Coronary artery (tissue), 2 donors: ENCODE measurements around the gene RGSL1.

Experiments
- DNase-seq: peaks from one replicate; pipeline ENCODE4 v3.0.0-alpha.2; 2017; ENCODE audit warnings: low spot score
- H3K27ac ChIP-seq, 2 donors: fragments of 200-600 bp; sonication (generic); one replicate each; pipeline ENCODE4 v1.5.1; 2016 to 2019
- H3K4me3 ChIP-seq: fragments of 200-600 bp; sonication (generic); 2 replicates; pipeline ENCODE4 v1.5.1; 2016; ENCODE audit warnings: mild to moderate bottlenecking, moderate library complexity
- TF ChIP-seq, protein P1 (sequence below): fragments of 200-600 bp; sonication (generic); IDR thresholded peaks from one replicate; pipeline ENCODE4 v1.5.1; 2019; ENCODE audit warnings: antibody characterized with exemption

Gene RGSL1

DNA sequence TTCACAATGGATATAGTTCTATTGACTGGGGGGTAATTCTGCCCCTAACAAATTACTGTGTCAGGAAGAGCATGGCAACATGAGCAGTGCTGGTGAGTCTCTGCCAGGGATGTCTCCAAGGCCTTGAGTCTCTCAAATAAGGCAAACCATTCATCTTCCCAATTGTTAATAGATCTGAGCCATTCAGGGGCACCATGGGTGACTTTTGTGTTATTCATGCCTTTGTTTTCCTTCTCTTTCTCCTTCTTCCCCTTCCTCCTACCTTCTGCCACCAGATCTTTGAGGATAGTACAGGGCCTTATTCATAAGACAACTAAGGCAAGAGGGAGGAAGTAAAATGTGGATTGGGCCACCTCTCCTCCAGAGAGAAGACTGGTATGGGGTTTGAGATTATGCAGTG, at the start of gene RGSL1:
TSS of gene RGSL1 (plus strand) at position 60 of the 400 bp plus-strand sequence. CDS start at position 80, 20 bp downstream.
- no peak within 1 kb of the TSS for H3K4me3 ChIP-seq
- TF ChIP-seq, protein P1, sequence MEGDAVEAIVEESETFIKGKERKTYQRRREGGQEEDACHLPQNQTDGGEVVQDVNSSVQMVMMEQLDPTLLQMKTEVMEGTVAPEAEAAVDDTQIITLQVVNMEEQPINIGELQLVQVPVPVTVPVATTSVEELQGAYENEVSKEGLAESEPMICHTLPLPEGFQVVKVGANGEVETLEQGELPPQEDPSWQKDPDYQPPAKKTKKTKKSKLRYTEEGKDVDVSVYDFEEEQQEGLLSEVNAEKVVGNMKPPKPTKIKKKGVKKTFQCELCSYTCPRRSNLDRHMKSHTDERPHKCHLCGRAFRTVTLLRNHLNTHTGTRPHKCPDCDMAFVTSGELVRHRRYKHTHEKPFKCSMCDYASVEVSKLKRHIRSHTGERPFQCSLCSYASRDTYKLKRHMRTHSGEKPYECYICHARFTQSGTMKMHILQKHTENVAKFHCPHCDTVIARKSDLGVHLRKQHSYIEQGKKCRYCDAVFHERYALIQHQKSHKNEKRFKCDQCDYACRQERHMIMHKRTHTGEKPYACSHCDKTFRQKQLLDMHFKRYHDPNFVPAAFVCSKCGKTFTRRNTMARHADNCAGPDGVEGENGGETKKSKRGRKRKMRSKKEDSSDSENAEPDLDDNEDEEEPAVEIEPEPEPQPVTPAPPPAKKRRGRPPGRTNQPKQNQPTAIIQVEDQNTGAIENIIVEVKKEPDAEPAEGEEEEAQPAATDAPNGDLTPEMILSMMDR: no peak
- H3K27ac ChIP-seq: no peak within 1 kb of the TSS
- DNase-seq: no peak

DNA sequence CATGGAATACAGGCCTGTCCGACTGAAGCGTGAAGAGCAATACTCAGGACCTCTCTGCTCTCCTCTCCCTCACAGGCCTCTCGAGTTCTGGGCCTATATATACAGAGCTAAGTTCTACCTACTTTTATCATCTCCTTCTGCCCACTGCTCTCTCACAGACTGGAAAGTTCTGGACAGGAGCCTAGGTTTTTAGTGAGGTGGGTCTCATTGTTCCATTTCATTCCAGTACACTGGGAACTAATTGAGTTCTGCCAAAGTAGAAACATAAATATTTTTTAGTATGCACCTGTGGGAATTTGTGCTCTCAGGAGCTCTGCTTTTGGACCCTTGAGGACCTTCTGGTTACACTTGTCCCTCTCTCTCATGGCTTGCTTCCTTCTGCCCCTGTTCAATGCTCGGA, 49.4 kb upstream of the RGSL1 start, which contains the start of gene TEDDM1:
TSS of gene TEDDM1 (minus strand) at position 101 of the 400 bp plus-strand sequence. CDS start 182 bp downstream, outside the sequence.
- DNase-seq: no peak
- TF ChIP-seq, protein P1: no peak
- no peak within 1 kb of the TSS for H3K4me3 ChIP-seq
- no peak within 1 kb of the TSS for H3K27ac ChIP-seq

DNA sequence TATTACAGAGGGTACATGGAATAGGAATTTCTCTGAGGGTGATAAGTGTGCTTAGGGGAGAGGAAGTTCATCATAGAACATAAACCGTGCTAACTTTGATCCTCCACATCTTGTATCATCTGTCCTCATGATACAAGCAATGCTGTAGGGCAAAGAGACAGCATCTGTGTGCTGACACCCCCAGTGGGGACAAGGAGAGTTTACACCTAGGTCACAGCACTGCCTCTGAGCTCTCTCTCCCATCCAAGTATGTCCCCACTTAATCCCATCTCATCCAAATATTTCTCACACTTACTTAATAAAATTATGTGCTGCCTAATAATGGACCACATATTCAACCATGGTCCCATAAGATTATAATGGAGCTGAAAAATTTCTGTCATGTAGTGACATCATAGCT, 45.2 kb upstream of the RGSL1 start:
- TF ChIP-seq, protein P1: no peak
- no peak overlapping the region for H3K4me3 ChIP-seq
- H3K27ac ChIP-seq: no peak overlapping the region
- no peak for DNase-seq

DNA sequence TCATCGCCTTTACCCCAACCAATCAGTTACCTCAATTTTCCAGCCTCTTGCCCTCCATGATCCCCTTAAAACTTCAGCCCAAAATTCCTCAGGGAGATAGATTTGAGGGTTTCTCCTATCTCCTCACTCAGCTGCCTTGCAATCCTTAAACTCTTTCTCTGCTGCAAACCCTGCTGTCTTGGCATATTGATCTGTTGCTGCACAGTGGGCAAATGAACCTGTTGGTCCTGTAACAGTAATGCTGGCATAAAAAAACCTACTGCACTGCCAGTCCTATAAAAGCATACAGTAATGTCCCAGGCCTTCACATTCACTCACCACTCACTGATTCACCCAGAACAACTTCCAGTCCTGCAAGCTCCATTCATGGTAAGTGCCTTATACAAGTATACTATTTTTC, 44.4 kb upstream of the RGSL1 start:
- DNase-seq: no peak
- Histone ChIP-seq H3K4me3 (no peak overlapping the region), H3K27ac (no peak overlapping the region)
- TF ChIP-seq, protein P1: no peak

DNA sequence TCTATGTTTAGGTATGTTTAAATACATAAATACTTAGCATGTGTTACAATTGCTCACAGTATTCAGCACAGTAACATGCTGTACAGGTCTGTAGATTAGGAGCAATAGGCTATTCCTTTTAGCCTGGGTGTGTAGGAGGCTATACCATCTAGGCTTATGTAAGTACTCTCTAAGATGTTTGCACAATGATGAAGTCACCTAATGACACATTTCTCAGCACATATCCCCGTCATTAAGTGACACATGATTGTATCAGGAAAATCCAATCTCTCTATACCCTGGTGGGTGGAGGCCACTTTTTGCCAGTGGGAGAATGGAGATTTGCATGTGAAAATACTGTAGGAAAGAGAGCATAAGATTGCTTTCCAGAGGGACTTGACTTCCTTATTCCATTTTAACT, 43.9 kb upstream of the RGSL1 start:
- TF ChIP-seq, protein P1: no peak
- H3K27ac ChIP-seq: no peak overlapping the region
- no peak overlapping the region for H3K4me3 ChIP-seq
- DNase-seq: no peak

DNA sequence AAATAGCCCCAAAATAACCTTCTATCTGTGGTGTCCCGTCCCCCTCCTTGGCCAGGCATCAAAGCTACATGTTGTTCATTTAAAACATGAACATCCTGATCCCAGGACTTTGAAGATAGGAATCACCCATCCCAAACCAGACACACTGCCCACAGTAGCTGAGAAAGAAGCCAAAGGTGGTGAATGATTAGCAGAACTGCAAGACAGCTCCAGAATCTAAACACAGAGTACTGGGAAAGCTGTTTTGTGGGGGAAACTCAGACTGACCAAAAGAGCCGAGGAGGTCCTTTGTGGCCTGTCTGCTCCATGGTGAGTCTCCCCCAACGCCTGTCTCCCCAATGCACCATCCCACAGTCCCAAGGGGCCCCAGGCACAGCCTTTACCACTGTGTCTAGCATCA, 42.2 kb upstream of the RGSL1 start:
- TF ChIP-seq, protein P1: no peak
- DNase-seq: no peak
- H3K27ac ChIP-seq: no peak overlapping the region
- no peak overlapping the region for H3K4me3 ChIP-seq

DNA sequence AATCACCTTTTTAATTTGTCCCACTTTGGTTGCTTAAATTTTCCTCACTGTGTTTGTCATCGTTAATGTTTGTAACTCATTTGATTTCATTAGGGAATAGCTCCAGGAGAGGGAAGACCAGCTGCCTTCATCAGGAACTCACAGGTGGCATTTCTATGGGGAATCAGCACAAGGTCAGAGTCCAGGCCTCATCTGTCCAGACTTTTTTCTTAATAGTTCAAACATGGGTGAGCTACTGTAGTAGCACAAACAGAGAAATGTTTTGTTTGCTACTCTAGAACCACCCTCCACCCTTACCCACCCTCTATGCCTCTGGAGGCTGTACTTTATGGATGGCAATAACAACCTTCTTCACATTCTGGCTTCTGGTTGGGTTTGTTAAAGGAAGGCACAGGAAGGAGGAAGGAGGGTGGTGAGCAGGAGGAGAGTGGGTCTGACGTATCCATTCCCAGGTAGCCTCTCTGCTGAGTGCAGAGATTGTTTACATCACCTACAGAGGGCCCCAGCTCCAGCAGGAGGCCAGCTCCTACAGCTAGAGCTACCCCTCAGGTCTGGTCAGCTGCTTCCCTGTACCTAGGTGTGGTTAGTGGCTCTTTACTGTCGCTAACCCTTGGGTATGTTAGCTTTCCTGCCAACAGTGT, 41.4 kb upstream of the RGSL1 start:
- TF ChIP-seq, protein P1: no peak
- no peak for DNase-seq
- Histone ChIP-seq H3K27ac (no peak overlapping the region), H3K4me3 (no peak overlapping the region)
